Measurements from ENCODE around the gene CTBP1. TPM values are rescaled to one million over a fixed set of nuclear protein-coding genes. Genes with fewer than 3 reads are reported as not detected.

Gene CTBP1
- total and polyA plus RNA-seq, 2 of the 8 experiments (the other 6 are each of a cell fraction or from before 2014, with no cell fraction given), result 128 to 185 TPM

GRCh38 chr4:1222036-1222789 lies 26.7 kb downstream of the CTBP1 start:
- no peaks in the 10 kb centered on the region for H3K9me3 ChIP-seq (ENCODE audit: insufficient read depth in 2 of 2, low read depth in 1 of 2, low read length in 1 of 2)
- H2AFZ ChIP-seq (ENCODE audit: low read length), result no peak overlapping the region
- no peak overlapping the region for H2BK5ac ChIP-seq (ENCODE audit: low read depth, low read length)
- no peak overlapping the region for H4K5ac ChIP-seq (ENCODE audit: insufficient read length, low read depth, low read length)
- H3K9ac ChIP-seq (replicated peaks in 1 of 4; ENCODE audit: extremely low read depth in 1 of 4, low read depth in 3 of 4, low read length in 3 of 4), result no peak overlapping the region
- H3K23ac ChIP-seq (ENCODE audit: insufficient read length), result no peak overlapping the region
- H3K4me3 ChIP-seq (ENCODE audit: extremely low read depth in 1 of 4, insufficient read depth in 2 of 4, low read depth in 3 of 4, low read length in 4 of 4), result no peak overlapping the region
- H3K23me2 ChIP-seq (ENCODE audit: low read depth, low read length), result no peaks in the 10 kb centered on the region
- no peak overlapping the region for H4K8ac ChIP-seq (ENCODE audit: extremely low read depth, insufficient read depth, low read length)
- no peak overlapping the region for H2BK12ac ChIP-seq (ENCODE audit: low read depth, low read length)
- H3K4me1 ChIP-seq (replicated peaks in 1 of 4; ENCODE audit: control insufficient read depth in 3 of 4, insufficient read depth in 4 of 4, low read length in 3 of 4), result no peaks in the 10 kb centered on the region
- H3K4me2 ChIP-seq (ENCODE audit: insufficient read depth in 1 of 2, low read depth in 2 of 2, low read length in 2 of 2), result no peak overlapping the region
- WGBS, 2 experiments (ENCODE audit: extremely low coverage in 1 of 2, insufficient coverage in 1 of 2, insufficient read length in 1 of 2, insufficient replicate concordance in 2 of 2, low coverage in 1 of 2, low lambda C conversion rate in 2 of 2, missing lambda C conversion rate in 1 of 2), result 90% methylated on average over 26 of the region's 34 CpGs; no CpG with 5 or more reads in 1 of the 2 experiments
- no peak overlapping the region for H2AK5ac ChIP-seq (ENCODE audit: low read depth, low read length)
- H2BK15ac ChIP-seq (ENCODE audit: low read length), result no peak overlapping the region
- no peaks in the 10 kb centered on the region for H3K27me3 ChIP-seq (replicated peaks in 1 of 4; ENCODE audit: control insufficient read depth in 3 of 4, extremely low read depth in 1 of 4, insufficient read depth in 3 of 4, low read length in 3 of 4)
- no peak overlapping the region for H2BK20ac ChIP-seq (ENCODE audit: low read length)
- no peak overlapping the region for H3K56ac ChIP-seq (replicated peaks; ENCODE audit: insufficient read length, low read depth, low read length)
- H3K18ac ChIP-seq (ENCODE audit: extremely low read depth, low read length), result no peak overlapping the region
- DNase-seq (ENCODE audit: low read depth in 1 of 2, low spot score in 2 of 2), result no peak
- no peak overlapping the region for H2BK120ac ChIP-seq (replicated peaks; ENCODE audit: low read depth, low read length)
- ChIA-PET CTCF (ENCODE audit: partially characterized antibody) (no interaction called here), POLR2A (ENCODE audit: partially characterized antibody) (no interaction called here)
- H3K79me1 ChIP-seq (ENCODE audit: low read depth, low read length), result peaks cover 7% of the 10 kb centered on the region
- H4K20me1 ChIP-seq (replicated peaks in 1 of 2; ENCODE audit: control insufficient read depth in 1 of 2, insufficient read depth in 2 of 2, low read length in 2 of 2), result peaks cover 9 to 21% of the 10 kb centered on the region in 2 experiments
- no peak overlapping the region for H4K91ac ChIP-seq (replicated peaks; ENCODE audit: insufficient read length, low read length)
- H3K4ac ChIP-seq (replicated peaks; ENCODE audit: insufficient read length, low read depth, low read length), result no peak overlapping the region
- H3K27ac ChIP-seq (ENCODE audit: low read depth, low read length), result no peak overlapping the region
- no peaks in the 10 kb centered on the region for H3K79me2 ChIP-seq (ENCODE audit: control insufficient read depth in 1 of 2, insufficient read depth in 2 of 2, low read length in 2 of 2)
- no peak for FAIRE-seq
- no peak overlapping the region for H3K14ac ChIP-seq (ENCODE audit: insufficient read length)
- peaks cover 11 to 38% (median 21%) of the 10 kb centered on the region in 4 experiments; a peak in 7 of 8 replicates for H3K36me3 ChIP-seq (ENCODE audit: control insufficient read depth in 2 of 4, insufficient read depth in 4 of 4, low read length in 3 of 4)
- TF ChIP-seq SP1 (IDR thresholded peaks at IDR 0.05; ENCODE audit: low read depth, low read length), result no peak
- no peak for TF ChIP-seq GABPA (IDR thresholded peaks at IDR 0.05; ENCODE audit: borderline replicate concordance, insufficient read depth, low read length)
- no peak for TF ChIP-seq GTF2F1 (IDR thresholded peaks at IDR 0.05; ENCODE audit: borderline replicate concordance, low read depth, low read length)
- no peak for TF ChIP-seq CEBPB (IDR thresholded peaks at IDR 0.05; ENCODE audit: low read depth, low read length)
- no peak for TF ChIP-seq EGR1 (IDR thresholded peaks at IDR 0.05; ENCODE audit: borderline replicate concordance, low read depth, low read length)
